ENCODE data around the gene NUDT14. TPM values are rescaled to one million over a fixed set of nuclear protein-coding genes. Genes with fewer than 3 reads are reported as not detected.

NUDT14 gene
- total RNA-seq, 1 experiment from 2014 or later: 15.8 TPM

DNA sequence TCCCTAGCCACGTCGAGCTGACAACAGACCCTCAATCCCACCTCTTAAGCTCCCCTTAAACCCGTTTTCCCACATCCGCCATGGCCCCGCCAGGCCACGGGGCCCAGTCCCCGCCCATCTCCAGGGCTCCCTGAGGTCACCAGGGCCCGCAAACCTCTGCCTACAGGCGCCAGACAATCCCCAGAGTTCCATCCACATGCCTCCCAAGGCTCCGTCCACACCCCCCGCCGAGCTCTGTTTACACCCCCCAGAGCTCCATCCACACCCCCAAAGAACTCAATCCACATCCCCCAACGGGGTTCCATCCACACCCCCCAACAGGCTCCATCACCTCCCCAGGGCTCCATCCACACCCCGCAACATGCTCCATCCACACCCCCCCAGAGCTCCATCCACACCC is 21.8 kb downstream of the NUDT14 start:
- no peak for DNase-seq (ENCODE audit: low read depth)

DNA sequence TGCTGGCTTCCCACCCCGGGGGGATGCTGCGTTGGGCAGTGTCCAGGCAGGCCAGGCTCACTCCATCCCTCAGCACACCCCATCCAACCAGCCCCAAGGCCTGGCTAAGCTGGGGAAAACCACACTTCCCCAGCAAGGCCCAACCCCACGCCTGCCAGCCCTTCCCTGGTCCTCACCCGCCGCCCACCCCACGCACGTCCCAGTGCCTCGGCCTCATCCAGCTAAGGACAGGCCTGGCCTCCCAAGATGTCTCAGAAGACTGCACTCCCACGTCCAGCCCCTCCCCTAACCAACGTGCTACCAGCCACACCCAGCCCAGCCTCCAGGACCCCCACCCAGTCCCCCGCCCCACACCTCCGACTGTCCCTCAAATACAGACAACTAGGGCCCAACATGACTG is 22.3 kb downstream of the NUDT14 start:
- DNase-seq (ENCODE audit: low read depth): no peak

- DNase-seq (ENCODE audit: low read depth): no peak
These were observed 23.2 kb downstream of the NUDT14 start for GRCh38 chr14:105157872-105158271.

DNA sequence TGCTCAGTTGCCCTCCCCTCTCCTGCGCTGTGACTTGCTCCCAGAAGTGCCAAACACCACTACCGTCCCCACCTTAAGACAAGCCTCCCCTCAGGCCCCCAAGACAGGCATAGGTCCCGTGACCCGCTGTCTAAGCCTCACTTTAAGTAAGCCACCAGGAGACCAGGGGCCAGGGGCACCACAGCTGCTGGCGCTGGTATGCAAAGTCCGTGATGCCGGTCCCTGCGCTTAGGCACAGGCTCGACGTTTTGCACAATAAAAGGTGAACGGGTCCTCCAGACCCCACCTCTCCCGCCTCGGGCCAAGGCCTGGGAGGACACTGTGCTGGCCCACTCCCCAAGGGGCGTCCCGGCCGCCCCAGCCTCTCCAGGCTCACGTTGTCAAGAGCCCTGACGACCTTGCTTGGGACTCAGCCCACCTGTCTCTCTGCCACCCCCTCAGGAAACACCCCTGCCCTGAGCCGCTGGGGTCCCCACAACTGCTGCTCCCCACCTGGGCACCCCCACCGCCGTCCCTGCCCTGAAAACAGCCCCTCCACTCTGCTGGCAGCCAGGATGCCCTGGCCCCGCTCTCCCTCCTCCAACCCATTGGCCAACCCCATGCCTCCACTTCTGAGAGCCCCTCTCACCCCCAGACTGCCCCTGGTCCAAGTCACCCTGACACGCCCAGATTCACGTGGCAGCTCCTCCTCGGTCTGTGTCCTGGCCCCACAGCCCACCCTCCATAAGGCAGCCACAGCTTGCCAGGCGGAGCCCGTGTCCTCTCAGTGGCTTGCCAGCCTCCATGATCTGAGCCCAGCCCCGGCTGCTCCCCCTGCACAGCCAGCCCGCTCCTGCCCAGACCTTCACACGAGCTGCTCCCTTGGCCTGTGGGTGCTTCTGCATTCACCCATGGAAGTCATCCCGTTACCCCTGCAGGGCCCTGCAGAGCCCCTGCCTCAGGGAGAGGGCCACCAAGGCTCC is 24.4 kb downstream of the NUDT14 start:
- no peak for DNase-seq (ENCODE audit: low read depth)

DNA sequence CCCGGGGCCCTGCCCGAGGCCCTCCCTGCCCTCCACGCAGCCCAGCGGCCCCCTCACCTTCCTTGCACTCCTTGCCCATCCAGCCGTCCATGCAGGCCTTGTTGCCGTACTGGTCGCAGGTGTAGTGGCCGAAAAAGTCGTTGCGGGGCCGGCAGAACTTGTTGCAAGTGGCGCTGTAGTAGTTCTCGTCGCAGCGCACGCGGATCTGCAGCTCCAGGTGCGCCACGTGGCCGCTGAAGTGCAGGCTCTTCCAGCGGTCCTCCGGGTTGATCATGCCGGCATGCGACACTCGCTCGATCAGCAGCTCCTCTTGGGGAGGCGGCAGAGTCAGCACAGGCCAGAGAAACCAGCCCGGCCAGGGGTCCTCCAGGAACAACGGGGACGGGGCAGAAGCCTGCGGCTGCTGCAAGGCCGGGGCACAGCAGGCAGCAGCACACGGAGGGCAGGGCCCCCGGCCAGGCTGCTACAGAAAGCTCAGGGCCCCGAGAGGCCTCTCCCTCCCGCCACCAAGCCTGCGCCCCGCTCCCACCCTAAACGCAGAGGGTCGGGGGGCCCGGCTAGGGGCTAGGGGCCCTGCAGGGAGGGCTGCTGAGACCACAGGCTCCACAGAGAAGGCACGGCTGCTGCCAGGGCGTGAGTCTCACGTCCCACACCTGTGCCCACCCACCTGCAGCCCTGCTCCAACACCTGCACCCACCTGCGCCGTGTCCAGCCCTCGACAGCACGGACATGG is 25.3 kb downstream of the NUDT14 start:
- DNase-seq (ENCODE audit: low read depth): no peak

DNA sequence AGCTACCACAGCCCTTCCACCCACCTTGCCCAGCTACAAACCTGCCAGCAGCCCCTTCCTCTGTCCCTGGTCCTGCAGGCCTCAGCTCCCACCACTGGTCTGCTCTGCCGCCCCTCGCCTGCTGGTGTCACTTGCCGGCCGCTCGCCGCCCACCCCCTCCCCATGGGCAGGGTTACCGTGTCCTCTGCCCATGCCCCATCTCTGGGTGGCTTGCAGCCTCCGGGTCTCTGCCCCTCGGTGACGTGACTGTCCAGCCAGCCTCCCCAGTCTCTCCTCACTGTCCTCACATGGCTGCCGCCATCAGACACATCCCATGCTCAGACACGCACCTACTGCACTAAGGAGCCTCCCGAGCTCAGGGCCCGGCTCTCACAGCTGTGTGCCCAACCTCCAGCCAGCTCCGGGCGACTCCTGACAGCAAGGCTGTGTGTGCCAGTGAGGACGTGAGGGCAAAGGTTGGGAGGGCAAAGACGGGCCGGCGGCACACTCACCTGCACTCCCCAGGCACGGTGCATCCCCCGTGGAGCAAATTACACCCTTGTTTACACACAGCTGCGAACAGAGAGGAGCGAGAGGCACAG is 26.0 kb downstream of the NUDT14 start:
- DNase-seq (ENCODE audit: low read depth): no peak

- DNase-seq (ENCODE audit: low read depth): no peak
These were observed 26.6 kb downstream of the NUDT14 start for GRCh38 chr14:105154476-105154871.

DNA sequence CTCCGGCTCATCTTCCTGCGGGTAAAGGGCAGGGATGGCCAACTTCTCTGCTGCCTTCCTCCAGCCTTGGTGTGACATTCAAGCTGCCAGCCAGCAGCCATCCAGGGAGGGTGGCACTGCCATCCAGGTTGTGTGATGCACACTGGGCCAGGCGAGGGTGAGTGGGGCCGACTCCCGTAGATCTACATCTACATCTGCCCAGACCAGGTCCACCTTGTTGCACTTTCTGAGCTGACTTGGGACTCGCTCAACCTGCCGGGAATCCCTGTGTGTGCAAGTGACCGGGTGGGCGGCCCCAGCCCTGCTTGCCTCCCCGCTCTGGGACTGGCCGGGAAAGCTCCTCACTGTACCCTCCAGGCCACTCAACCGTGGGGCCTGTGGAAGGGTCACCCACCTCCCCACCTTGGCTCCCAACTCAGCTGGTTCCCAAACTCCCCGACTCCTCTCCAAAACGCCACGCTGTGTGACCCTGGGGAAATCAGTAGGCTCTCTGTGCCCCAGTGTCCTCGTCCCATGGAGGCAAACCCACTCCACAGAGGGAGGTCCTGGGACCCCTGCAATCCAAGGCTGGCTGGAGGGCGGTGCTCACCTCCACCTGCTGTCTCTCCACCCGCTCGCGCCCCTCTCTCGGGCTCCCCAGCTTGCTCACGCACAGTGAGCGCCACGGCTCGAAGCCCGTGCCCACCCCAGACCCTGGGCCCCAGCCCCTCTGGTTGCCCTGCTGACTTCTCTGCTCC is 27.2 kb downstream of the NUDT14 start:
- DNase-seq (ENCODE audit: low read depth): no peak

DNA sequence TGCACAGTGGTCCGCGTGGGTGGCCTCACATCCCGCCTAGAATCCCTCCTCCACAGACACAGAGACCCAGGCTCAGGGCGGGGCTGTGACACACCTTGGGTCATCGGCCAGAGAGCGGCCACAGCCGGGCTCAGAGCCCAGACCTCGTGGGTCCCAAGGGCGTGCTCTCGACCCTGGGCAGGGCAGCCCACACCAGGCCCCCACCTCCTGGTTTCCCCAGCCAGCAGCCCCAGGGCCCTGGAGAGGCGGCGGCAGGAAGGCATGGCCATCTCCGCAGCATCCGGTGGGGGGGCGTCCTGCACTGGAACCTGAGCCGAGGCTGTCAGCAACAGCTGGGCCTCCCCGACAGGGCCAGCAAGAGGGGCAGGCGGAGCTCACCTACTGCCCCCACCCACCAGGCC is 27.8 kb downstream of the NUDT14 start:
- peak; percentile 25 for DNase-seq (ENCODE audit: low read depth)

GRCh38 chr14:105152794-105153241 is 28.3 kb downstream of the NUDT14 start:
- DNase-seq (ENCODE audit: low read depth): no peak

GRCh38 chr14:105151838-105152793 is 29.0 kb downstream of the NUDT14 start:
- DNase-seq (ENCODE audit: low read depth): no peak

- no peak for DNase-seq (ENCODE audit: low read depth)
These were observed 29.9 kb downstream of the NUDT14 start for GRCh38 chr14:105151084-105151837.

DNA sequence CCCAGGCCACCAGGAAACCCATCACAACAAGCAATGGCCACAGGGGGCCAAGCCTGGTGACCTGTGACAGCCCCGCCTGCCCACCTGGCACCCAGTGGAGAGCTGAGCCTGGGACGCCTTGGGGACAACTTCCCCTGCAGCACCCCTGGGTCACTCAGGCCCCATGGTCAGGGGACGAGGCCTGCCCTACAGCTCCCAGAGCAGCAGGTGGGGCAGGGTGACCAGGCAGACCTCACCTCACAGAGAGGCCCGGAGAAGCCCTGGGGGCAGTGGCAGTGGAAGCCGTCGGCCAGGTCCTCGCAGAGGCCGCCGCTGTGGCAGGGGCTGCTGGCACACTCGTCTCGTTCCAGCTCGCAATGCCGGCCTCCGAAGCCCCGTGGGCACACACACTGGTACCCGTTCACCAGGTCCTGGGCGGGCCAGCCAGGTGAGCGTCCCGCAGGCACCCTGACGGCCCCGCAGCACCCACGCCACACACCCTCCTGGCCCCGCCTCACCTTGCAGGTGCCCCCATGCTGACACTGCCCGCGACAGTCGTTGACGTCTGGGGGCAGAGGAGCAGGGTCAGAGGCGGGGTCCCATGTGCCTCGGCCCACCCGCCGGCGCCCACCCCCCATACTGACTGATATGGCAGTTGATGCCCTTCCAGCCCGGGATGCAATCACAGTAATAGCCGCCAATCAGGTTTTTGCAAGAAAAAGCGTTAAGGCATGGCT is 30.6 kb downstream of the NUDT14 start:
- DNase-seq (ENCODE audit: low read depth): no peak

GRCh38 chr14:105150026-105150367 is 31.1 kb downstream of the NUDT14 start:
- DNase-seq (ENCODE audit: low read depth): no peak

- DNase-seq (ENCODE audit: low read depth): no peak
These were observed 31.8 kb downstream of the NUDT14 start for GRCh38 chr14:105149146-105149781.

DNA sequence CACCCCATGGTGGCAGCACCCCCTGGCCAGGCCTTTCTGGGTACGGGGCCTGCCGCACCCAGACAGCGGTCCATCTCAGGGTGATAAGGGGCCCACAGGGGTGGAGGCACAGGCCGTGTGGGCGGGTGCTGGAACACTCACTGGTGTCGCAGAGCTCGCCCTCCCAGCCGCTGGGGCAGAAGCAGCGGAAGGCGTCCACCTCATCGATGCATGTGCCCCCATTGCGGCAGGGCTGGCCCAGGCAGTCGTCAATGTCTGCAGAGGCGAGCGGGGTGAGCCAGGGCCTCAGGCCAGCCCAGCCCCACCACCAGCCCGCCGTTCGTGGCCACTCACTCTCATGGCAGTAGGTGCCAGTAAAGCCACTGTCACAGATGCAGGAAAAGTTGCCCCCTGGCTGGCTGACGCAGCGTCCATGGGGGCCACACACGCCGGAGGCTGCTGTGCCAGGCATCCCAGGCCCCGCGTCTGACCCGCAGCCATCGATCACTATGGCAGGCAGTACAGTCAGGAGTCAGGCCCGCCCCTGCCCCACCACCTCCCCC is 32.4 kb downstream of the NUDT14 start:
- DNase-seq (ENCODE audit: low read depth): no peak

DNA sequence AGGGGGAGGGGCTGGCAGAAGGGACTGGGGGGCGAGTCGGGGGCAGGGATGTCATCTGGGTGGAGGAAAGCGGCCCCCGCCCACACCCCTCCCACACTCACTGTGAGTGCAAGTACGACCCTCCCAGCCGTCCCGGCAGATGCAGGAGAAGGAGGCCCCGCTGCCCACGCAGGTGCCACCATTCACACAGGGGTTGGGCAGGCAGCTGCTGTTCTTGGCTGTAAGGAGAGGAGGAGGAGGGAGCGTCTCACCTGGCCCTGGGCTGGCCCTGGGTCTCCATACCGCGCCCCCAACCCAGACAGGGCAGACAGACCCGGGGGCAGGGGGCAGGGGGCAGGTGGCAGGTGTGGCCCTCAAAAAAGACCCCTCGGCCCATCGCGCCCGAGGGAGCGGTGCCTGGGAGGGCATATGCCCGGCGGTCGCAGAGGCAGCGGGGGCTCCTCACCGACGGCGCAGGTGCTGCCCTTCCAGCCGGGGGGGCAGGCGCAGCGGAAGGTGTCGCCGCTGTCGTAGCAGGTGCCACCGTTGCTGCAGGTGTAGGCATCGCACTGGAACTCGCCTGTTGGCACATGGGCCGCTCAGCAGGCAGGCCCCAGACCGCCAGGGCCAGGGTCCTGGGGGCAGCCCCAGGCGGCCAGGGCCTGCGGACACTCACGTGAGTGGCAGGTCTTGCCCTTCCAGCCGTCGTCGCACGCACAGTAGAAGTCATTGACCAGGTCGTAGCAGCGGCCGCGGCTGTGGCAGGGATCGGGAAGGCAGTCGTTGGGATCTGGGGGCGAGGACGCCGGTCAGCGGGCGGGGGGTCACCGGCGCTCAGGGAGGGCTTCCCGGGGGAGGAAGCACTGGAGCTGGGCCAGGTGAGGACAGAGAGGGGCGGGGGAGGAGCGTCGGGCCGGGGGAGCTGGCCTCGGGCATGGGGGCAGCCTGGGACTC is 33.2 kb downstream of the NUDT14 start:
- no peak for DNase-seq (ENCODE audit: low read depth)
